Keratinocyte (primary cell): Measurements from ENCODE around the gene SULT1C4.

Source experiments
- CTCF ChIP-seq, 3 experiments: IDR thresholded peaks in 1 of 3; conservative IDR thresholded peaks in 1 of 3; optimal IDR thresholded peaks in 1 of 3; 2 replicates in 2 of 3; 3 replicates in 1 of 3; pipeline versions ENCODE3 to v1.5.1; 2011; ENCODE audit warnings: low read length in 3 of 3, mild to moderate bottlenecking in 3 of 3, moderate library complexity in 2 of 3, control low read depth in 1 of 3, inconsistent platforms in 1 of 3; ENCODE audit not compliant: insufficient read depth in 2 of 3; ENCODE audit errors: extremely low read depth in 1 of 3
- EZH2 ChIP-seq: IDR thresholded peaks from one replicate; pipeline ENCODE4 v1.6.1; 2012; ENCODE audit warnings: inconsistent platforms, mild to moderate bottlenecking, low read length, moderate library complexity

- TF ChIP-seq CTCF (optimal IDR thresholded peaks at IDR 0.05 in 1 of 3, IDR thresholded peaks at IDR 0.05 in 1 of 3, conservative IDR thresholded peaks at IDR 0.05 in 1 of 3; ENCODE audit: extremely low read depth in 1 of 3, insufficient read depth in 2 of 3, low read length in 3 of 3) (no peak), EZH2 (no peak)
Observed at GRCh38 chr2:108354136-108354535, 23.6 kb upstream of the SULT1C4 start.
